Coronary artery (tissue), 2 donors: ENCODE data around the gene LTBP2.
A peak's percentile ranks its signal among the peaks of the same experiment; 100 is the strongest.

Source experiments
- DNase-seq: peaks from one replicate; pipeline ENCODE4 v3.0.0-alpha.2; 2017; ENCODE audit warnings: low spot score
- H3K27ac ChIP-seq, 2 donors: fragments of 200-600 bp; sonication (generic); one replicate each; pipeline ENCODE4 v1.5.1; 2016 to 2019
- H3K4me3 ChIP-seq: fragments of 200-600 bp; sonication (generic); 2 replicates; pipeline ENCODE4 v1.5.1; 2016; ENCODE audit warnings: mild to moderate bottlenecking, moderate library complexity
- TF ChIP-seq, protein P1 (sequence below): fragments of 200-600 bp; sonication (generic); IDR thresholded peaks from one replicate; pipeline ENCODE4 v1.5.1; 2019; ENCODE audit warnings: antibody characterized with exemption

The LTBP2 gene

GRCh38 chr14:74577948-74578275 is 34.1 kb downstream of the LTBP2 start:
- no peak for DNase-seq
- TF ChIP-seq, protein P1, sequence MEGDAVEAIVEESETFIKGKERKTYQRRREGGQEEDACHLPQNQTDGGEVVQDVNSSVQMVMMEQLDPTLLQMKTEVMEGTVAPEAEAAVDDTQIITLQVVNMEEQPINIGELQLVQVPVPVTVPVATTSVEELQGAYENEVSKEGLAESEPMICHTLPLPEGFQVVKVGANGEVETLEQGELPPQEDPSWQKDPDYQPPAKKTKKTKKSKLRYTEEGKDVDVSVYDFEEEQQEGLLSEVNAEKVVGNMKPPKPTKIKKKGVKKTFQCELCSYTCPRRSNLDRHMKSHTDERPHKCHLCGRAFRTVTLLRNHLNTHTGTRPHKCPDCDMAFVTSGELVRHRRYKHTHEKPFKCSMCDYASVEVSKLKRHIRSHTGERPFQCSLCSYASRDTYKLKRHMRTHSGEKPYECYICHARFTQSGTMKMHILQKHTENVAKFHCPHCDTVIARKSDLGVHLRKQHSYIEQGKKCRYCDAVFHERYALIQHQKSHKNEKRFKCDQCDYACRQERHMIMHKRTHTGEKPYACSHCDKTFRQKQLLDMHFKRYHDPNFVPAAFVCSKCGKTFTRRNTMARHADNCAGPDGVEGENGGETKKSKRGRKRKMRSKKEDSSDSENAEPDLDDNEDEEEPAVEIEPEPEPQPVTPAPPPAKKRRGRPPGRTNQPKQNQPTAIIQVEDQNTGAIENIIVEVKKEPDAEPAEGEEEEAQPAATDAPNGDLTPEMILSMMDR, result no peak
- H3K4me3 ChIP-seq, result no peak overlapping the region
- peak overlapping the region; percentile 49 to 80 for H3K27ac ChIP-seq

DNA sequence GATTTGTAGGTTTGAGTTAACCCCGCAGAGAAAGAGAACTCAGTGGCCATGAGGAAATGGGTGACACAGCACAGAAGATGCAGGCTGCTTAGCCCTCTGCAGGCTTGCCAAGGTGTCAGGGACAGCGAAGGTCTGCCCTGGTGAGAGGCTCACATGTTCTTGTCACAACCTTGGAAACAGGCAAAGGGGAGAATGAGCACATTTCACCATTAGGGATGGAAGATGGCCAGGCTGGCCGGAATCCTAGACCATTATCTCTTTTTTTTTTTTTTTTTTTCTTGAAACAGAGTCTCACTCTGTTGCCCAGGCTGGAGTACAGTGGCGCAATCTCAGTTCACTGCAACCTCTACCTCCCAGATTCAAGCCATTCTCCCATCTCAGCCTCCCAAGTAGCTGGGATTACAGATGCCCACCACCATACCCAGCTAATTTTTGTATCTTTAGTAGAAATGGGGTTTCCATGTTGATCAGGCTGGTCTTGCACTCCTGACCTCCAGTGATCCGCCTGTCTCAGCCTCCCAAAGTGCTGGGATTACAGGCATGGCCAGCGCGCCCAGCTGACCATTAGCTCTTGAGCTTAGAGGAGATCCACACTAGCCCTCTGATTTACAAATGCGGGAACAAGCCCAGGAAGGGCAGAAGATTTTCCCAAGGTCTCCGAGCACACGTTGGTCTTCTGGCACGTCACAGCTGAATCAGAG is 34.6 kb downstream of the LTBP2 start:
- TF ChIP-seq, protein P1, result no peak
- H3K27ac ChIP-seq, result peak overlapping the region; percentile 49 to 80
- no peak overlapping the region for H3K4me3 ChIP-seq
- DNase-seq, result no peak

GRCh38 chr14:74575936-74576335 is 36.1 kb downstream of the LTBP2 start:
- no peak for DNase-seq
- H3K27ac ChIP-seq, result peak overlapping the region; percentile 41 to 93
- TF ChIP-seq, protein P1, result no peak
- H3K4me3 ChIP-seq, result no peak overlapping the region

GRCh38 chr14:74575507-74575906 is 36.5 kb downstream of the LTBP2 start:
- no peak for DNase-seq
- Histone ChIP-seq H3K4me3 (no peak overlapping the region), H3K27ac (peak overlapping the region; percentile 41 to 93)
- TF ChIP-seq, protein P1, result no peak

- H3K4me3 ChIP-seq, result no peak overlapping the region
- no peak for DNase-seq
- H3K27ac ChIP-seq, result peak overlapping the region in 1 of 2 donors; percentile 93
- TF ChIP-seq, protein P1, result no peak
Observed at GRCh38 chr14:74574706-74575105, 37.3 kb downstream of the LTBP2 start.

- peak overlapping the region; percentile 79 to 93 for H3K27ac ChIP-seq
- TF ChIP-seq, protein P1, result no peak
- no peak for DNase-seq
Observed at GRCh38 chr14:74574090-74574433, 38.0 kb downstream of the LTBP2 start.

DNA sequence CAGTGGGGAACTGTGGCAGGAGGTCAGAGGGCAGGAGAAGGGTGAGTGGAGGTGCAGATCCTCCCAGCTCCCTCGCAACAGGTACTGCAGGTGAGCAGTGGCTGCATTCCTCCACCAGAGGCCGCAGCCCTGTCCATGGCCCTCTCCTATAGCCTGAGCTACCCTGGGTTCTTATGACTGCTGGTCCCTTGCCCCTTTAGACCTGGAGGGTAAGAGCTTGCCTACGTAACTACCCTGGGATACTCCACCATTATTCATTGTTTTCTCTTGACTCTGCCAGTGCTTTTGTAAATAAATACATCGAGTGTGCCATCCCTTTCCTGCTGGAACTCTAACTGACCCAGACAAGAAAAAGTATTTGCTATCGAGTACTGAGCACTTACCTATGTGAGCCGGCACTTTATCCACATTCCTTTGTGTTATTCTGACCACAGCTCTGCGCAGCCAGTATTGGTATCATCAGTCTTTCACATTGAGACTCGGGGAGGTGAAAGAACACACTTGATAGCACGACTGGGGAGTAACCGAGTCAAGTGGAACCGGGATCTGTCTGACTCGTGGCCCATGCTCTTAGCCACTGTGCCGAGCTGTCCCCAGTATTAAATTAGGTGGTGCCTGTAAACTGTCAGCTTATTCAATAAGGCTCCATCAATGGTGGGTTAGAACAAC is 38.5 kb downstream of the LTBP2 start:
- TF ChIP-seq, protein P1, result no peak
- DNase-seq, result no peak
- peak overlapping the region; percentile 79 to 93 for H3K27ac ChIP-seq
- no peak overlapping the region for H3K4me3 ChIP-seq

More at GRCh38 chr14:74574090-74574433, 38.0 kb downstream of the LTBP2 start:
- no peak overlapping the region for H3K4me3 ChIP-seq
